ENCODE results near the gene KCNK5. TPM values are rescaled to one million over a fixed set of nuclear protein-coding genes. Genes with fewer than 3 reads are reported as not detected.

The KCNK5 gene
- total and polyA plus RNA-seq, 2 of the 8 experiments (the other 6 are each of a cell fraction or from before 2014, with no cell fraction given) = 20.9 to 44.3 TPM

GRCh38 chr6:39228111-39228971 lies 934 bp downstream of the KCNK5 start:
- Histone ChIP-seq H3K27me3 (replicated peaks in 1 of 4; ENCODE audit: control insufficient read depth in 3 of 4, extremely low read depth in 1 of 4, insufficient read depth in 3 of 4, low read length in 3 of 4) (no peaks in the 10 kb centered on the region; a peak in 1 of 7 replicates), H3K79me1 (ENCODE audit: low read depth, low read length) (0 out of 2 replicates have a peak, but pooled peaks cover 6% of the 10 kb centered on the region), H2BK5ac (ENCODE audit: low read depth, low read length) (no peak overlapping the region), H3K9ac (replicated peaks in 1 of 4; ENCODE audit: extremely low read depth in 1 of 4, low read depth in 3 of 4, low read length in 3 of 4) (peak overlapping the region; percentile 39 to 70 (median 60)), H2BK20ac (ENCODE audit: low read length) (no peak overlapping the region), H3K4ac (replicated peaks; ENCODE audit: insufficient read length, low read depth, low read length) (peak overlapping the region; percentile 87), H2AFZ (ENCODE audit: low read length) (no peak overlapping the region), H3K4me1 (replicated peaks in 1 of 4; ENCODE audit: control insufficient read depth in 3 of 4, insufficient read depth in 4 of 4, low read length in 3 of 4) (peaks cover 24 to 54% (median 36%) of the 10 kb centered on the region in 4 experiments), H4K91ac (replicated peaks; ENCODE audit: insufficient read length, low read length) (no peak overlapping the region), H3K18ac (ENCODE audit: extremely low read depth, low read length) (peak overlapping the region; percentile 91; the same call in 1 of the 2 replicates), H3K9me3 (ENCODE audit: insufficient read depth in 2 of 2, low read depth in 1 of 2, low read length in 1 of 2) (no peaks in the 10 kb centered on the region), H2BK12ac (ENCODE audit: low read depth, low read length) (no peak overlapping the region), H3K56ac (replicated peaks; ENCODE audit: insufficient read length, low read depth, low read length) (no peak overlapping the region), H3K4me3 (ENCODE audit: extremely low read depth in 1 of 4, insufficient read depth in 2 of 4, low read depth in 3 of 4, low read length in 4 of 4) (peak overlapping the region; percentile 63 to 88 (median 76)), H3K14ac (ENCODE audit: insufficient read length) (no peak overlapping the region), H4K8ac (ENCODE audit: extremely low read depth, insufficient read depth, low read length) (peak overlapping the region; percentile 81), H2AK5ac (ENCODE audit: low read depth, low read length) (no peak overlapping the region; the same call in 1 of the 2 replicates), H4K20me1 (replicated peaks in 1 of 2; ENCODE audit: control insufficient read depth in 1 of 2, insufficient read depth in 2 of 2, low read length in 2 of 2) (peaks cover 22 to 31% of the 10 kb centered on the region in 2 experiments), H3K23ac (ENCODE audit: insufficient read length) (no peak overlapping the region), H4K5ac (ENCODE audit: insufficient read length, low read depth, low read length) (no peak overlapping the region), H2BK15ac (ENCODE audit: low read length) (no peak overlapping the region), H3K79me2 (ENCODE audit: control insufficient read depth in 1 of 2, insufficient read depth in 2 of 2, low read length in 2 of 2) (peaks cover 23 to 56% of the 10 kb centered on the region in 2 experiments), H2BK120ac (replicated peaks; ENCODE audit: low read depth, low read length) (no peak overlapping the region), H3K4me2 (ENCODE audit: insufficient read depth in 1 of 2, low read depth in 2 of 2, low read length in 2 of 2) (peak overlapping the region; percentile 83 to 89), H3K23me2 (ENCODE audit: low read depth, low read length) (peaks cover 19% of the 10 kb centered on the region), H3K27ac (ENCODE audit: low read depth, low read length) (no peak overlapping the region), H3K36me3 (ENCODE audit: control insufficient read depth in 2 of 4, insufficient read depth in 4 of 4, low read length in 3 of 4) (no peaks in the 10 kb centered on the region; a peak in 4 of 8 replicates)
- ChIA-PET CTCF (ENCODE audit: partially characterized antibody) (interaction anchor here (0.6 to 72.8 kb wide), 11 partner anchors 11 to 487 kb away, joined by 3 to 1738 read pairs (median 5); partner anchors contain the start of gene KCNK17), POLR2A (ENCODE audit: partially characterized antibody) (interaction anchor here (0.6 to 7.8 kb wide), 22 partner anchors 10 to 91 kb away, joined by 3 to 66 read pairs (median 5); partner anchors contain the start of gene KCNK17)
- 25% methylated on average over 41 of the region's 41 CpGs; no CpG with 5 or more reads in 1 of the 2 experiments for WGBS, 2 experiments (ENCODE audit: extremely low coverage in 1 of 2, insufficient coverage in 1 of 2, insufficient read length in 1 of 2, insufficient replicate concordance in 2 of 2, low coverage in 1 of 2, low lambda C conversion rate in 2 of 2, missing lambda C conversion rate in 1 of 2)
- no peak for DNase-seq (ENCODE audit: low read depth in 1 of 2, low spot score in 2 of 2)
- FAIRE-seq = no peak
- TF ChIP-seq GTF2F1 (IDR thresholded peaks at IDR 0.05; ENCODE audit: borderline replicate concordance, low read depth, low read length) (no peak), JUND (IDR thresholded peaks at IDR 0.05; ENCODE audit: low read length) (no peak), EZH2 (IDR thresholded peaks at IDR 0.05; ENCODE audit: low read depth, low read length, severe bottlenecking) (no peak), USF2 (IDR thresholded peaks at IDR 0.05; ENCODE audit: low read length) (no peak), SAP30 (IDR thresholded peaks at IDR 0.05; ENCODE audit: insufficient read depth, insufficient replicate concordance, low read length) (peak; percentile 25), TEAD4 (IDR thresholded peaks at IDR 0.05; ENCODE audit: low read depth, low read length) (0 out of 2 replicates have a peak, but pooled peaks have one; percentile 36), SIN3A (conservative IDR thresholded peaks at IDR 0.05 in 1 of 2, IDR thresholded peaks at IDR 0.05 in 1 of 2; ENCODE audit: low read depth in 1 of 2, low read length in 2 of 2) (0 out of 4 replicates have a peak, but pooled peaks of 1 of the 2 experiments have one; percentile 0)
